ENCODE measurements around the gene NPFFR1. TPM values are rescaled to one million over a fixed set of nuclear protein-coding genes. Genes with fewer than 3 reads are reported as not detected.

Gene NPFFR1
- total and polyA plus RNA-seq, 4 donors: 0.50 to 1.8 (median 1.6) TPM

DNA sequence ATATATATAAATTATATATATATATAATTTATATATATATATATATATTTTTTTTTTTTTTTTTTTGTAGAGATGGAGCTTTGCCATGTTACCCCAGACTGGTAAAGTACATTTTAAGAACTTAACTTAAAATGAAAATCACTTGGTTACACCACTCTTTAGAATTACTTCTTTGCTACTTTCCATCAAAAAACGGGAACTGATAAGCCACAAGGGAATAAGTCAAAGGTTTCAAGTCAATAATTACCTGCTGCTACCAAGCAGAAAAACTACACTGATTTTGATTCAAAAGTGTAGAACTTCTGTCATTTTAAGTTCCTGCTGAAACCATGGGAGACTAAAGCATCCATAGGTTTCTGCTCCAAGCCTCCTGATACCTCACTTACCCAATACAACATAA is 62.8 kb downstream of the NPFFR1 start:
- Histone ChIP-seq H3K4me1 (ENCODE audit: control insufficient read depth, insufficient read depth, low read length) (no peaks in the 10 kb centered on the region), H3K27me3 (ENCODE audit: control insufficient read depth, insufficient read depth, low read length) (no peaks in the 10 kb centered on the region), H3K9me3 (ENCODE audit: control insufficient read depth, insufficient read depth, low read length) (no peaks in the 10 kb centered on the region), H3K4me3 (ENCODE audit: low read depth, low read length) (no peak overlapping the region), H3K36me3 (ENCODE audit: control insufficient read depth, insufficient read depth, low read length) (peaks cover 6% of the 10 kb centered on the region), H3K27ac (ENCODE audit: low read depth, low read length) (no peak overlapping the region)
- no peak for DNase-seq (ENCODE audit: low read depth in 4 of 6, low spot score in 6 of 6)
- WGBS (ENCODE audit: insufficient coverage): 40% methylated on average over 1 of the region's 1 CpG

DNA sequence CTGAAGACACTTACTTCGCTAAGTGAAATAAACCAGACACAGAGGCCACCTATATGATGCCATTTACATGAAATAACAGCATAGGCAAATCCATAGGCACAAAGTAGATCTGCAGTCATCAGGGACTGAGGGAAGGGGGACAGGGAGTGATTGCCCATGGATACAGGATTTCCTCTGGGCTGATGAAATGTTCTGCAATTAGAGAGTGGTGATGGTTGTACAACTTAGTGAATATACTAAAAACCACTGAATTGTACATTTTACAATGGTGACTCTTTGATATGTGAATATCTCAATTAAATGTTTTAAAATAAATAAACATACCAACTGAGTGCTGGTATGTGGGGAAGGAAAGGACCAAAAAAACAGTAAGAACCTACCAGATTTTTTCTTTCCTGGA is 70.9 kb downstream of the NPFFR1 start:
- DNase-seq (ENCODE audit: low read depth in 4 of 6, low spot score in 6 of 6): no peak
- H3K36me3 ChIP-seq (ENCODE audit: control insufficient read depth, insufficient read depth, low read length): peaks cover 26% of the 10 kb centered on the region
- no peak overlapping the region for H3K4me3 ChIP-seq (ENCODE audit: low read depth, low read length)
- H3K27ac ChIP-seq (ENCODE audit: low read depth, low read length): no peak overlapping the region
- no peaks in the 10 kb centered on the region for H3K9me3 ChIP-seq (ENCODE audit: control insufficient read depth, insufficient read depth, low read length)
- H3K27me3 ChIP-seq (ENCODE audit: control insufficient read depth, insufficient read depth, low read length): no peaks in the 10 kb centered on the region
- H3K4me1 ChIP-seq (ENCODE audit: control insufficient read depth, insufficient read depth, low read length): no peaks in the 10 kb centered on the region
- WGBS (ENCODE audit: insufficient coverage): no CpG with 5 or more reads among the region's 1 CpG

DNA sequence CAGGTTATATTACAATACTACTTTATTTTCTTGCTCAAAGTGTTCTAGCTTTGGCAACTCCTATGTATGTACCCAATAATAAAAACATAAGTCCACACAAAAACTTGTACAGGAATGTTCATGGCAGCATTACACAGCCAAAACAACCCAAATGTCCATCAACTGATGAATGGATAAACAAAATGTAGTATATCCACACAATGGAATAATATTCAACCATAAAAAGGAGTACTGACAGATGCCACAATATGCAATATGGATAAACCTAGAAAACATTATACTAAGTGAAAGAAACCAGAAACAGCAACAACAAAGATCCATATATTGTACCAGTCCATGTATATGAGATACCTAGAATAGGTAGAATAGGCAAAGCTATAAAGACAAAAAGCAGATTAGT is 71.5 kb downstream of the NPFFR1 start:
- peaks cover 30% of the 10 kb centered on the region for H3K36me3 ChIP-seq (ENCODE audit: control insufficient read depth, insufficient read depth, low read length)
- no peaks in the 10 kb centered on the region for H3K9me3 ChIP-seq (ENCODE audit: control insufficient read depth, insufficient read depth, low read length)
- no peak overlapping the region for H3K4me3 ChIP-seq (ENCODE audit: low read depth, low read length)
- no peak overlapping the region for H3K27ac ChIP-seq (ENCODE audit: low read depth, low read length)
- H3K4me1 ChIP-seq (ENCODE audit: control insufficient read depth, insufficient read depth, low read length): no peaks in the 10 kb centered on the region
- no peak for DNase-seq (ENCODE audit: low read depth in 4 of 6, low spot score in 6 of 6)
- H3K27me3 ChIP-seq (ENCODE audit: control insufficient read depth, insufficient read depth, low read length): no peaks in the 10 kb centered on the region

DNA sequence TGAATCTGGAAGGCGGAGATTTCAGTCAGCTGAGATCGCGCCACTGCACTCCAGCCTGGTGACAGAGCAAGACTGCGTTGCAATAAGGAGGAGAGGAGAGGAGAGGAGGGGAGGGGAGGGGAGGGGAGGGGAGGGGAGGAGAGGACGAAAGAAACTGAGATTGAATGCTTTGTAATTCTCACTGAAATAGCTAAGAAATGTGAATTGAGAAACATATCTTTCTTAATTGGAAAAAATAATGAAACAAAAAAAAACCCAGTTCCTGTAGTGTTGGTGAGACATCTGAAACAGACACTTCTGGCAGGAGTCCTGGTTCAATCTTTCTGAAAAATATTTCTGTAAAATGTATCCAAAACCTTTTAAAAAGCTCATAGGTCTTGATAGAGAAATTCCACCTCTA is 77.0 kb downstream of the NPFFR1 start:
- no CpG with 5 or more reads among the region's 5 CpGs for WGBS (ENCODE audit: insufficient coverage)
- Histone ChIP-seq H3K27ac (ENCODE audit: low read depth, low read length) (no peak overlapping the region), H3K4me3 (ENCODE audit: low read depth, low read length) (no peak overlapping the region), H3K4me1 (ENCODE audit: control insufficient read depth, insufficient read depth, low read length) (no peaks in the 10 kb centered on the region), H3K9me3 (ENCODE audit: control insufficient read depth, insufficient read depth, low read length) (no peaks in the 10 kb centered on the region), H3K27me3 (ENCODE audit: control insufficient read depth, insufficient read depth, low read length) (no peaks in the 10 kb centered on the region), H3K36me3 (ENCODE audit: control insufficient read depth, insufficient read depth, low read length) (peaks cover 44% of the 10 kb centered on the region)
- no peak for DNase-seq (ENCODE audit: low read depth in 4 of 6, low spot score in 6 of 6)

DNA sequence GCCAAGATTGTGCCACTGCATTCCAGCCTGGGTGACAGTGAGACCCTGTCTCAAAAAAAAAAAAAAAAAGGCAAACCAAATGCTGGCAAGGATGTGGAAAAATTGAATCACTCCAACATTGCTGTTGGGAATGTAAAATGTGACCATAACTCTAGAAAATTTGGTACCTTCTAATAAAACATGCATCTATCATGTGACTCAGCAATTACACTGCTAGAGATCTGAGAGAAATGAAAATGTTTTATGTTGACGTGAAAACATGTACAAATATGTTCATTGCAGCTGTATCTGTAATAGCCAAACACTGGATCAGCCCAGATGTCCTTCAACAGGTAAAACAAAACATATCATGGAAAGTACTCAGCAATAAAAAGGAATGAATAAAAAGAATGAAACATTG is 82.7 kb downstream of the NPFFR1 start:
- WGBS (ENCODE audit: insufficient coverage): no CpG with 5 or more reads among the region's 1 CpG
- H3K36me3 ChIP-seq (ENCODE audit: control insufficient read depth, insufficient read depth, low read length): peaks cover 38% of the 10 kb centered on the region

DNA sequence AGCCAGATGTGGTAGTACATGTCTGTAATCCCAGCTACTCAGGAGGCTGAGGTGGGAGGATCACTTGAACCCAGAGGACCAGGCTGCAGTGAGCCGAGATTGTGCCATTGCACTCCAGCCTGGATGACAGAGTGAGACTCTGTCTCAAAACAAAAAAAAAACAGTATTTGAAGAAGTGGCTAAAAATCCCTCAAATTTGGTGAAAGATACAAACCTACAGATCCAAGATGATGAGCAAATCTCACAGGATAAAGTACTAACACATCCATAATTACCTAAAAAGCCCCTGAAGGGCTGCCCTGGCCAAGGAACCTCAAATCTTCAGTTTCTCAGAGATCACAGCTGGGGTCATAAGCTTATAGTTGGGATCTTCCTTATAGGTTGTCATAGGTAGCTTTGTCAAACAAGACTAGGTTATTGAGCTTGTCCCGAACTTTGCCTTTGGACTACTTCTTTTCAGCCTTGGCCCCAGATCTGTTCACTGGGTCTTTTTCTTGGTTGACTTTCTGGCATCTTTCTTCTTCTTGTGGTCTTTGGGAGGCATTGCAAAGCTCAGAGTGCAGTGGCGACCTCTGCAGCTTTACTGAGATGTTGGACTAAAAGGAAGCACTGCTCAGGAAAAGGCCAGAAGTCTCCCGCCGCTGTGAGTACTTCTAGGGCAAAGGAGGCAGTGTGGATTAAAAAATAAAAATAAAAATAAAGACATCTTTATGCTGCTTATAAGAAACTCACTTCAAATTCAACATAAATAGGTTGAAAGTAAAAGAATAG is 84.9 kb downstream of the NPFFR1 start:
- H3K27me3 ChIP-seq (ENCODE audit: control insufficient read depth, insufficient read depth, low read length): no peaks in the 10 kb centered on the region
- 100% methylated on average over 1 of the region's 5 CpGs for WGBS (ENCODE audit: insufficient coverage)
- peaks cover 29% of the 10 kb centered on the region for H3K36me3 ChIP-seq (ENCODE audit: control insufficient read depth, insufficient read depth, low read length)

More for the DNA sequence above, 82.7 kb downstream of the NPFFR1 start:
- Histone ChIP-seq H3K27me3 (ENCODE audit: control insufficient read depth, insufficient read depth, low read length) (no peaks in the 10 kb centered on the region), H3K27ac (ENCODE audit: low read depth, low read length) (no peak overlapping the region), H3K9me3 (ENCODE audit: control insufficient read depth, insufficient read depth, low read length) (peaks cover 2% of the 10 kb centered on the region), H3K4me1 (ENCODE audit: control insufficient read depth, insufficient read depth, low read length) (no peaks in the 10 kb centered on the region), H3K4me3 (ENCODE audit: low read depth, low read length) (no peak overlapping the region)
- DNase-seq (ENCODE audit: low read depth in 4 of 6, low spot score in 6 of 6): no peak

More for the DNA sequence above, 84.9 kb downstream of the NPFFR1 start:
- Histone ChIP-seq H3K4me1 (ENCODE audit: control insufficient read depth, insufficient read depth, low read length) (no peaks in the 10 kb centered on the region), H3K9me3 (ENCODE audit: control insufficient read depth, insufficient read depth, low read length) (peaks cover 2% of the 10 kb centered on the region), H3K27ac (ENCODE audit: low read depth, low read length) (no peak overlapping the region), H3K4me3 (ENCODE audit: low read depth, low read length) (no peak overlapping the region)
- DNase-seq (ENCODE audit: low read depth in 4 of 6, low spot score in 6 of 6): no peak

Small RNA genes within 50 kb of the gene (small RNA-seq; reads per million reads assigned to genes)
- not detected for gene RPS25P9 (ENCODE audit: low replicate concordance)

Other genes with a start within 250 kb of the NPFFR1 start
- gene MACROH2A2, start 231.2 kb downstream of the NPFFR1 start, total RNA-seq: 10 to 100 TPM; 22.9 to 52.3 TPM
- gene MACROH2A2, start 231.2 kb downstream of the NPFFR1 start, polyA plus RNA-seq (ENCODE audit: insufficient read length in 2 of 2): 10 to 100 TPM; 77.5 to 84.2 TPM
- gene AIFM2, start 151.2 kb downstream of the NPFFR1 start, total RNA-seq: 1 to 10 TPM; 3.3 to 4.2 TPM
- gene AIFM2, start 151.2 kb downstream of the NPFFR1 start, polyA plus RNA-seq (ENCODE audit: insufficient read length in 2 of 2): 1 to 10 TPM; 4.5 to 7.8 TPM
- gene TYSND1, start 137.3 kb downstream of the NPFFR1 start, total RNA-seq: 1 to 10 TPM; 6.8 to 9.5 TPM
- 10 to 100 TPM in 1 of 2 donors, 1 to 10 TPM in 1; 8.9 to 13.0 TPM for gene TYSND1, start 137.3 kb downstream of the NPFFR1 start, polyA plus RNA-seq (ENCODE audit: insufficient read length in 2 of 2)
- gene SAR1A, start 113.5 kb downstream of the NPFFR1 start, total RNA-seq: 100 to 1,000 TPM; 134 to 192 TPM
- gene SAR1A, start 113.5 kb downstream of the NPFFR1 start, polyA plus RNA-seq (ENCODE audit: insufficient read length in 2 of 2): 100 to 1,000 TPM; 110 to 115 TPM
- gene PPA1, start 50.6 kb downstream of the NPFFR1 start, total RNA-seq: 100 to 1,000 TPM; 107 to 158 TPM
- 100 to 1,000 TPM; 151 to 175 TPM for gene PPA1, start 50.6 kb downstream of the NPFFR1 start, polyA plus RNA-seq (ENCODE audit: insufficient read length in 2 of 2)
- 10 to 100 TPM in 1 of 2 donors, 1 to 10 TPM in 1; 7.4 to 13.9 TPM for gene LRRC20, start 98.6 kb upstream of the NPFFR1 start, total RNA-seq
- gene LRRC20, start 98.6 kb upstream of the NPFFR1 start, polyA plus RNA-seq (ENCODE audit: insufficient read length in 2 of 2): 10 to 100 TPM; 27.0 to 29.1 TPM
- gene EIF4EBP2, start 120.1 kb upstream of the NPFFR1 start, total RNA-seq: 10 to 100 TPM; 47.6 to 58.4 TPM
- gene EIF4EBP2, start 120.1 kb upstream of the NPFFR1 start, polyA plus RNA-seq (ENCODE audit: insufficient read length in 2 of 2): 10 to 100 TPM; 62.4 to 77.5 TPM
- 1 to 10 TPM; 2.1 to 2.2 TPM for gene NODAL, start 157.7 kb upstream of the NPFFR1 start, total RNA-seq
- 1 to 10 TPM; 2.6 to 3.1 TPM for gene NODAL, start 157.7 kb upstream of the NPFFR1 start, polyA plus RNA-seq (ENCODE audit: insufficient read length in 2 of 2)
- gene PALD1, start 194.8 kb upstream of the NPFFR1 start, total RNA-seq: 10 to 100 TPM; 10.0 to 26.3 TPM
- gene PALD1, start 194.8 kb upstream of the NPFFR1 start, polyA plus RNA-seq (ENCODE audit: insufficient read length in 2 of 2): 10 to 100 TPM; 23.2 to 25.1 TPM

Data from spinal cord (tissue), 10 donors.